Lung (tissue), 12 donors: Measurements from ENCODE around the gene SLC35E1. TPM values are rescaled to one million over a fixed set of nuclear protein-coding genes. Genes with fewer than 3 reads are reported as not detected.

ENCODE experiments used
- ATAC-seq: fragments of 200-7000 bp; cut with Tn5 transposase; one replicate; pipeline ENCODE4 v1.9.1; 2020; ENCODE audit warnings: moderate number of reproducible peaks; ENCODE audit not compliant: insufficient read depth, low FRiP score
- DNase-seq, 3 donors: peaks; one replicate each; pipeline ENCODE4 v3.0.0-alpha.2; 2013 to 2017
- H3K27ac ChIP-seq, 2 donors: one replicate each; pipeline ENCODE4 v1.5.1; 2013; ENCODE audit warnings: mild to moderate bottlenecking in 2 of 2, moderate library complexity in 2 of 2, control low read depth in 1 of 2, inconsistent platforms in 1 of 2, low read depth in 1 of 2, low read length in 1 of 2
- H3K27me3 ChIP-seq, 3 donors: one replicate each; pipeline ENCODE4 v1.5.1; 2013; ENCODE audit warnings: low read length in 2 of 3; ENCODE audit not compliant: control insufficient read depth in 3 of 3, insufficient read depth in 3 of 3
- H3K36me3 ChIP-seq, 4 donors: one replicate each; pipeline ENCODE4 v1.5.1; 2013; ENCODE audit warnings: low read length in 4 of 4, mild to moderate bottlenecking in 1 of 4, moderate library complexity in 1 of 4; ENCODE audit not compliant: control insufficient read depth in 4 of 4, insufficient read depth in 4 of 4
- H3K4me1 ChIP-seq, 5 donors: one replicate each; pipeline ENCODE4 v1.5.1; 2013; ENCODE audit warnings: low read length in 5 of 5, mild to moderate bottlenecking in 2 of 5, moderate library complexity in 1 of 5; ENCODE audit not compliant: control insufficient read depth in 5 of 5, insufficient read depth in 5 of 5
- H3K4me3 ChIP-seq: one replicate; pipeline ENCODE4 v1.5.1; 2013; ENCODE audit warnings: mild to moderate bottlenecking, control low read depth, moderate library complexity
- H3K9ac ChIP-seq, 2 donors: one replicate each; pipeline ENCODE4 v1.5.1; 2013; ENCODE audit warnings: low read length in 2 of 2, control low read depth in 1 of 2; ENCODE audit not compliant: insufficient read depth in 1 of 2
- H3K9me3 ChIP-seq, 4 donors: one replicate each; pipeline ENCODE4 v1.5.1; 2013; ENCODE audit warnings: low read length in 3 of 4, mild to moderate bottlenecking in 1 of 4, moderate library complexity in 1 of 4; ENCODE audit not compliant: control insufficient read depth in 4 of 4, insufficient read depth in 3 of 4
- WGBS, 2 donors: extraction: QIAGEN DNeasy Blood & Tissue Kit; methylation state at CpG; one replicate each; pipeline ENCODE4 v1.1.7; 2013; 5-methylcytosine and 5-hydroxymethylcytosine counted together
- polyA plus RNA-seq, 2 donors: library from polyadenylated mRNA; stranded (reverse); fragments of 200-250 nt; gene quantifications; one replicate each; pipeline ENCODE4 v1.2.1, GENCODE V29; 2013
- total RNA-seq, 2 donors: library from RNA; depleted of rRNA in 1 of 2; stranded (reverse); fragments of >200 nt in 1 of 2; gene quantifications; one replicate each; pipeline ENCODE4 v1.2.1, GENCODE V29; 2014 to 2021
- TF ChIP-seq, protein P1 (sequence below): IDR thresholded peaks from 2 replicates; pipeline ENCODE4 v1.5.1; 2012; ENCODE audit warnings: mild to moderate bottlenecking; ENCODE audit errors: control extremely low read depth, extremely low read depth
- donor health status: control.
- donor health status: control.
- donor health status: Bipolar disorder and iron deficiency.
- donor health status: healthy.
- donor health status: DM: yes; HTN: yes; CAD: no.

The SLC35E1 gene
- total and polyA plus RNA-seq, 4 donors, result 24.9 to 58.1 (median 33.3) TPM

GRCh38 chr19:16540948-16541347 is 31.3 kb downstream of the SLC35E1 start:
- WGBS, 2 donors, result 78 to 85% methylated on average over 12 of the region's 12 CpGs
- ATAC-seq (no peak), DNase-seq (no peak)

GRCh38 chr19:16537111-16537510 is 35.1 kb downstream of the SLC35E1 start:
- WGBS, 2 donors, result 95 to 96% methylated on average over 13 of the region's 13 CpGs
- DNase-seq (no peak), ATAC-seq (no peak)
- TF ChIP-seq, protein P1, sequence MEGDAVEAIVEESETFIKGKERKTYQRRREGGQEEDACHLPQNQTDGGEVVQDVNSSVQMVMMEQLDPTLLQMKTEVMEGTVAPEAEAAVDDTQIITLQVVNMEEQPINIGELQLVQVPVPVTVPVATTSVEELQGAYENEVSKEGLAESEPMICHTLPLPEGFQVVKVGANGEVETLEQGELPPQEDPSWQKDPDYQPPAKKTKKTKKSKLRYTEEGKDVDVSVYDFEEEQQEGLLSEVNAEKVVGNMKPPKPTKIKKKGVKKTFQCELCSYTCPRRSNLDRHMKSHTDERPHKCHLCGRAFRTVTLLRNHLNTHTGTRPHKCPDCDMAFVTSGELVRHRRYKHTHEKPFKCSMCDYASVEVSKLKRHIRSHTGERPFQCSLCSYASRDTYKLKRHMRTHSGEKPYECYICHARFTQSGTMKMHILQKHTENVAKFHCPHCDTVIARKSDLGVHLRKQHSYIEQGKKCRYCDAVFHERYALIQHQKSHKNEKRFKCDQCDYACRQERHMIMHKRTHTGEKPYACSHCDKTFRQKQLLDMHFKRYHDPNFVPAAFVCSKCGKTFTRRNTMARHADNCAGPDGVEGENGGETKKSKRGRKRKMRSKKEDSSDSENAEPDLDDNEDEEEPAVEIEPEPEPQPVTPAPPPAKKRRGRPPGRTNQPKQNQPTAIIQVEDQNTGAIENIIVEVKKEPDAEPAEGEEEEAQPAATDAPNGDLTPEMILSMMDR, result no peak
- Histone ChIP-seq H3K27me3 (no peaks in the 10 kb centered on the region), H3K36me3 (peaks cover 11 to 53% (median 37%) of the 10 kb centered on the region in 4 donors), H3K9ac (no peak overlapping the region), H3K27ac (no peak overlapping the region), H3K4me3 (no peak overlapping the region), H3K4me1 (peaks cover 0 to 11% (median 8%) of the 10 kb centered on the region in 5 donors), H3K9me3 (no peaks in the 10 kb centered on the region)

More at GRCh38 chr19:16540948-16541347, 31.3 kb downstream of the SLC35E1 start:
- Histone ChIP-seq H3K36me3 (peaks cover 0 to 27% (median 18%) of the 10 kb centered on the region in 4 donors), H3K9ac (peak overlapping the region; percentile 63 to 94), H3K27me3 (no peaks in the 10 kb centered on the region), H3K27ac (no peak overlapping the region), H3K4me3 (peak overlapping the region; percentile 91), H3K4me1 (peaks cover 0 to 13% (median 8%) of the 10 kb centered on the region in 5 donors), H3K9me3 (no peaks in the 10 kb centered on the region)
- TF ChIP-seq, protein P1, result no peak

- 93 to 98% methylated on average over 9 of the region's 9 CpGs for WGBS, 2 donors
- H3K9me3 ChIP-seq, result no peaks in the 10 kb centered on the region
- peaks cover 12 to 63% (median 44%) of the 10 kb centered on the region in 4 donors for H3K36me3 ChIP-seq
- ATAC-seq (no peak), DNase-seq (no peak)
- H3K4me3 ChIP-seq, result no peak overlapping the region
- H3K4me1 ChIP-seq, result peaks cover 0 to 8% (median 3%) of the 10 kb centered on the region in 5 donors
- TF ChIP-seq, protein P1, result no peak
- no peaks in the 10 kb centered on the region for H3K27me3 ChIP-seq
- no peak overlapping the region for H3K9ac ChIP-seq
- no peak overlapping the region for H3K27ac ChIP-seq
Measured at GRCh38 chr19:16536130-16536529, 36.1 kb downstream of the SLC35E1 start.

- H3K27me3 ChIP-seq, result no peaks in the 10 kb centered on the region
- H3K27ac ChIP-seq, result no peak overlapping the region
- no peak overlapping the region for H3K4me3 ChIP-seq
- whole genome bisulfite sequencing, 2 donors, result 94 to 96% methylated on average over 18 of the region's 18 CpGs
- H3K36me3 ChIP-seq, result peaks cover 12 to 70% (median 46%) of the 10 kb centered on the region in 4 donors
- no peaks in the 10 kb centered on the region for H3K9me3 ChIP-seq
- peaks cover 0 to 3% (median 0%) of the 10 kb centered on the region in 5 donors for H3K4me1 ChIP-seq
- ATAC-seq (no peak), DNase-seq (no peak)
- TF ChIP-seq, protein P1, result no peak
- no peak overlapping the region for H3K9ac ChIP-seq
Measured at GRCh38 chr19:16535381-16535780, 36.8 kb downstream of the SLC35E1 start.
